Parathyroid adenoma (tissue), 2 donors: Measurements from ENCODE around the gene MDM2.

ENCODE experiments used
- H2AFZ ChIP-seq: fragments of 300-600 bp; sonication (generic); one replicate; pipeline ENCODE4 v1.7.0; 2017; ENCODE audit warnings: antibody characterized with exemption, mild to moderate bottlenecking
- H3K27ac ChIP-seq: fragments of 300-600 bp; sonication (generic); one replicate; pipeline ENCODE4 v1.7.0; 2017
- H3K27me3 ChIP-seq: fragments of 300-600 bp; sonication (generic); one replicate; pipeline ENCODE4 v1.7.0; 2017; ENCODE audit warnings: low read length; ENCODE audit not compliant: control insufficient read depth, insufficient read depth
- H3K36me3 ChIP-seq: fragments of 300-600 bp; sonication (generic); one replicate; pipeline ENCODE4 v1.7.0; 2017; ENCODE audit warnings: low read length; ENCODE audit not compliant: control insufficient read depth, insufficient read depth
- H3K4me1 ChIP-seq: fragments of 300-600 bp; sonication (generic); one replicate; pipeline ENCODE4 v1.7.0; 2017; ENCODE audit warnings: control low read depth
- H3K4me2 ChIP-seq: fragments of 300-600 bp; sonication (generic); one replicate; pipeline ENCODE4 v1.7.0; 2017; ENCODE audit warnings: low read length
- H3K4me3 ChIP-seq: fragments of 300-600 bp; sonication (generic); one replicate; pipeline ENCODE4 v1.7.0; 2017; ENCODE audit warnings: low read depth, low read length
- H3K79me2 ChIP-seq: fragments of 300-600 bp; sonication (generic); one replicate; pipeline ENCODE4 v1.7.0; 2017; ENCODE audit warnings: control low read depth
- H3K9ac ChIP-seq: fragments of 300-600 bp; sonication (generic); one replicate; pipeline ENCODE4 v1.7.0; 2017; ENCODE audit warnings: mild to moderate bottlenecking
- H3K9me3 ChIP-seq: fragments of 300-600 bp; sonication (generic); one replicate; pipeline ENCODE4 v1.7.0; 2017; ENCODE audit warnings: low read length; ENCODE audit not compliant: control insufficient read depth
- CTCF ChIP-seq: fragments of 300-600 bp; sonication (generic); IDR thresholded peaks from one replicate; pipeline ENCODE4 v1.7.0; 2017; ENCODE audit warnings: antibody characterized with exemption, mild to moderate bottlenecking
- donor health status: primary hyperparathyroidism.

Gene MDM2

DNA sequence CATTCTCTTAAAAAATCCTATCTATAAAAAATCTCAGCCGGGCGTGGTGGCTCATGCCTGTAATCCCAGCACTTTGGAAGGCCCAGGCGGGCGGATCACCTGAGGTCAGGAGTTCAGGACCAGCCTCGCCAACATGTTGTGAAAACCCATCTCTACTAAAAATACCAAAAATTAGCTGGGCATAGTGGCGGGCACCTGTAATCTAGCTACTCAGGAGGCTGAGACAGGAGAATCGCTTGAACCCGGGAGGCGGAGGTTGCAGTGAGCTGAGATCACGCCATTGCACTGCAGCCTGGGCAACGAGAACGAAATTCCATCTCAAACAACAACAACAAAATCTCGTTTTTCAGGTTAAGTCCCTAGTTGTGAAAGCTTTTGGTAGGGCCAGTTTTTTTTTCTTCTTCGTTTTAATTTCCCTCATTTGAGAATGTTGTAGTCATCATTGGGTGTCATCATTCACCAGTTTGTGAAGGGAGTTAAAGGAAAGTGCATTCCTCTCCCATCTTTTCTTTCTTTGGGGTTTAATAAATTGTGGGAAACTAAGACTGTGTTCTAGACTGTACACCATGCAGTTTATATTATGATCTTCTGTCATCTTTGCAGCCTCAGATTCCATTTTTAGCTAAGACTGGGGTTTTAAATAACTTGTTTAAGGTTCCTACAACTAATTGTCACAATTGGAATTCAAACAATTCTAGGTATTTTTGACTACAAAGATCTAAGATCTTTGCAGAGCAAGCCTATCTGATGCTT lies 23.9 kb downstream of the MDM2 start:
- no peak overlapping the region for H2AFZ ChIP-seq
- H3K79me2 ChIP-seq, result no peaks in the 10 kb centered on the region
- H3K9ac ChIP-seq, result no peak overlapping the region
- no peak overlapping the region for H3K27ac ChIP-seq
- peaks cover 2% of the 10 kb centered on the region for H3K4me1 ChIP-seq
- H3K4me2 ChIP-seq, result no peak overlapping the region
- H3K36me3 ChIP-seq, result no peaks in the 10 kb centered on the region
- no peaks in the 10 kb centered on the region for H3K9me3 ChIP-seq
- no peak overlapping the region for H3K4me3 ChIP-seq
- no peak for TF ChIP-seq CTCF
- H3K27me3 ChIP-seq, result no peaks in the 10 kb centered on the region

- Histone ChIP-seq H3K79me2 (no peaks in the 10 kb centered on the region), H3K36me3 (no peaks in the 10 kb centered on the region), H3K27me3 (no peaks in the 10 kb centered on the region), H3K9ac (no peak overlapping the region), H3K27ac (no peak overlapping the region), H3K4me3 (no peak overlapping the region), H3K4me2 (no peak overlapping the region), H3K9me3 (no peaks in the 10 kb centered on the region), H2AFZ (no peak overlapping the region), H3K4me1 (peaks cover 2% of the 10 kb centered on the region)
- no peak for TF ChIP-seq CTCF
Measured at GRCh38 chr12:68832504-68832867, 24.5 kb downstream of the MDM2 start.

DNA sequence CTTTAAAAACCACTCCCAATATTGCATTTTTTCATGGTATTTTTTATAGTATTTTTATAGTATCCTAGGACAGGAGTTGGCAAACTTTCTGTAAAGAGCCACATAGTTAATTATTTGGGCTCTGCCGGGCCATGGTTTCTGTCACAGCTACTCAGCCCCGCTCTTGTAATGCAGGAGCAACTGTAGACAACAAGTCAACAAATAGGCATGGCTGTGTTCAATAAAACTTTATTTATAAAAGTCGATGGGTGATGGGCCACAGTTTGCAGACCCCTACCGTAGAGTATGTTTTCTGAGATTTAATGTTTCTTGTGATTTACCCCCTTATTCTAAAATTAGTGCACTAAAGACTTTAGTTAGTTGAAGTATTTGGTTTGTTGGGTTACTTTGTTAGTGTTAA lies 25.5 kb downstream of the MDM2 start:
- H3K4me1 ChIP-seq, result peaks cover 2% of the 10 kb centered on the region
- H3K27ac ChIP-seq, result no peak overlapping the region
- H3K4me2 ChIP-seq, result no peak overlapping the region
- no peak for TF ChIP-seq CTCF
- no peak overlapping the region for H2AFZ ChIP-seq
- no peaks in the 10 kb centered on the region for H3K27me3 ChIP-seq
- no peak overlapping the region for H3K4me3 ChIP-seq
- H3K9me3 ChIP-seq, result no peaks in the 10 kb centered on the region
- H3K36me3 ChIP-seq, result no peaks in the 10 kb centered on the region
- H3K9ac ChIP-seq, result no peak overlapping the region
- no peaks in the 10 kb centered on the region for H3K79me2 ChIP-seq

- Histone ChIP-seq H3K9ac (no peak overlapping the region), H3K27me3 (no peaks in the 10 kb centered on the region), H3K27ac (no peak overlapping the region), H3K36me3 (no peaks in the 10 kb centered on the region), H3K4me1 (no peaks in the 10 kb centered on the region), H3K4me3 (no peak overlapping the region), H3K79me2 (no peaks in the 10 kb centered on the region), H2AFZ (no peak overlapping the region), H3K4me2 (no peak overlapping the region), H3K9me3 (no peaks in the 10 kb centered on the region)
- no peak for TF ChIP-seq CTCF
Measured at GRCh38 chr12:68835333-68835908, 27.4 kb downstream of the MDM2 start.

GRCh38 chr12:68837215-68837614 lies 29.2 kb downstream of the MDM2 start:
- Histone ChIP-seq H3K4me3 (no peak overlapping the region), H3K27ac (no peak overlapping the region), H3K9me3 (no peaks in the 10 kb centered on the region), H3K36me3 (no peaks in the 10 kb centered on the region), H3K4me2 (no peak overlapping the region), H3K79me2 (no peaks in the 10 kb centered on the region), H3K9ac (no peak overlapping the region), H3K27me3 (no peaks in the 10 kb centered on the region), H2AFZ (no peak overlapping the region), H3K4me1 (no peaks in the 10 kb centered on the region)
- no peak for TF ChIP-seq CTCF
